Fibroblast of skin of left biceps (primary cell): ENCODE results near the gene FOXD4L1.
"Not testable (repeated sequence)": the region's sequence is repeated elsewhere in the genome, so short reads cannot be mapped to it uniquely, and the experiment has no call there.

Source experiments
- DNase-seq, 2 experiments: peaks; one replicate each; pipeline ENCODE4 v3.0.0-alpha.2; 2013; ENCODE audit warnings: low read depth in 2 of 2

FOXD4L1 gene

GRCh38 chr2:113498365-113498764 lies at the start of gene FOXD4L1:
Gene FOXD4L1, plus strand, starts transcription at chr2:113498665. Its CDS starts 592 bp downstream, at chr2:113499257.
- DNase-seq = not testable (repeated sequence)

- DNase-seq = not testable (repeated sequence)
These were observed 32.7 kb upstream of the FOXD4L1 start for GRCh38 chr2:113465770-113466169.

GRCh38 chr2:113476688-113477368 lies 21.6 kb upstream of the FOXD4L1 start:
- DNase-seq = not testable (repeated sequence)

GRCh38 chr2:113496527-113496926 lies 1.9 kb upstream of the FOXD4L1 start:
- not testable (repeated sequence) for DNase-seq

GRCh38 chr2:113499019-113499885 lies 787 bp downstream of the FOXD4L1 start:
- not testable (repeated sequence) for DNase-seq

- DNase-seq = not testable (repeated sequence)
These were observed 1.6 kb downstream of the FOXD4L1 start for GRCh38 chr2:113499886-113500722.

- not testable (repeated sequence) for DNase-seq
These were observed 2.2 kb downstream of the FOXD4L1 start for GRCh38 chr2:113500723-113501038.

GRCh38 chr2:113502216-113503093 lies 4.0 kb downstream of the FOXD4L1 start:
- not testable (repeated sequence) for DNase-seq

- not testable (repeated sequence) for DNase-seq
These were observed 4.9 kb downstream of the FOXD4L1 start for GRCh38 chr2:113503094-113504042.

- not testable (repeated sequence) for DNase-seq
These were observed 5.6 kb downstream of the FOXD4L1 start for GRCh38 chr2:113504081-113504480.

GRCh38 chr2:113507394-113508140 lies 9.1 kb downstream of the FOXD4L1 start:
- not testable (repeated sequence) for DNase-seq

- not testable (repeated sequence) for DNase-seq
These were observed 9.7 kb downstream of the FOXD4L1 start for GRCh38 chr2:113508187-113508586.

GRCh38 chr2:113510913-113511312 lies 12.4 kb downstream of the FOXD4L1 start:
- DNase-seq = not testable (repeated sequence)

- DNase-seq = not testable (repeated sequence)
These were observed 13.4 kb downstream of the FOXD4L1 start for GRCh38 chr2:113511859-113512258.

- DNase-seq = not testable (repeated sequence)
These were observed 17.0 kb downstream of the FOXD4L1 start for GRCh38 chr2:113515457-113515856.

- not testable (repeated sequence) for DNase-seq
These were observed 17.5 kb downstream of the FOXD4L1 start for GRCh38 chr2:113515995-113516394.

- DNase-seq = not testable (repeated sequence)
These were observed 18.6 kb downstream of the FOXD4L1 start for GRCh38 chr2:113517025-113517424.

- not testable (repeated sequence) for DNase-seq
These were observed 22.4 kb downstream of the FOXD4L1 start for GRCh38 chr2:113520837-113521236.

GRCh38 chr2:113521492-113521891 lies 23.0 kb downstream of the FOXD4L1 start:
- DNase-seq = not testable (repeated sequence)
